DND-41 (cell line): ENCODE data around the gene CEP131.

Experiments used
- ATAC-seq: fragments of 200-7000 bp; cut with Tn5 transposase; 3 replicates; pipeline ENCODE4 v1.9.1; 2021; ENCODE audit warnings: low read depth; ENCODE audit not compliant: insufficient read depth
- DNase-seq: peaks from one replicate; pipeline ENCODE4 v3.0.0-alpha.2; 2020
- H2AFZ ChIP-seq: 2 replicates; pipeline ENCODE4 v1.6.0; 2012; ENCODE audit warnings: low read depth, low read length
- H3K27ac ChIP-seq: 2 replicates; pipeline ENCODE4 v1.5.1; 2012; ENCODE audit warnings: low read length, inconsistent platforms
- H3K27me3 ChIP-seq: fragments of 200-600 bp; sonication (generic); 2 replicates; pipeline ENCODE4 v1.6.0; 2012; ENCODE audit warnings: low read length, mild to moderate bottlenecking, inconsistent platforms; ENCODE audit not compliant: insufficient read depth, poor library complexity
- H3K36me3 ChIP-seq: 2 replicates; pipeline ENCODE4 v1.5.1; 2012; ENCODE audit warnings: low read length, inconsistent platforms; ENCODE audit not compliant: insufficient read depth
- H3K4me1 ChIP-seq: 2 replicates; pipeline ENCODE4 v1.5.1; 2012; ENCODE audit warnings: mild to moderate bottlenecking, low read length; ENCODE audit not compliant: insufficient read depth
- H3K4me2 ChIP-seq: 2 replicates; pipeline ENCODE4 v1.6.0; 2012; ENCODE audit warnings: mild to moderate bottlenecking, moderate library complexity, low read length, inconsistent platforms; ENCODE audit not compliant: insufficient read depth
- H3K4me3 ChIP-seq, 2 experiments: fragments of 200-600 bp in 1 of 2; shearing (Covaris generic) in 1 of 2; 2 replicates each; pipeline ENCODE4 v1.5.1; 2012 to 2016; ENCODE audit warnings: inconsistent platforms in 2 of 2, low read length in 2 of 2, mild to moderate bottlenecking in 2 of 2, low read depth in 1 of 2, moderate library complexity in 1 of 2
- H3K79me2 ChIP-seq: 2 replicates; pipeline ENCODE4 v1.6.0; 2012; ENCODE audit warnings: low read length, inconsistent platforms; ENCODE audit not compliant: insufficient read depth
- H3K9ac ChIP-seq: 2 replicates; pipeline ENCODE4 v1.6.0; 2012; ENCODE audit warnings: low read depth, mild to moderate bottlenecking, inconsistent platforms, low read length, moderate library complexity
- H3K9me3 ChIP-seq: 2 replicates; pipeline ENCODE4 v1.5.1; 2012; ENCODE audit warnings: low read length, moderate library complexity, mild to moderate bottlenecking, inconsistent platforms; ENCODE audit not compliant: insufficient read depth, severe bottlenecking
- H4K20me1 ChIP-seq: 2 replicates; pipeline ENCODE4 v1.6.0; 2012; ENCODE audit warnings: low read length; ENCODE audit not compliant: insufficient read depth
- EZH2 ChIP-seq: IDR thresholded peaks from 3 replicates; pipeline ENCODE4 v1.6.1; 2012; ENCODE audit warnings: borderline replicate concordance, low read depth, mild to moderate bottlenecking, moderate library complexity, low read length, inconsistent platforms; ENCODE audit not compliant: severe bottlenecking
- TF ChIP-seq, protein P1 (sequence below): IDR thresholded peaks from 2 replicates; pipeline ENCODE4 v1.5.1; 2012; ENCODE audit warnings: borderline replicate concordance, low read length, moderate library complexity, mild to moderate bottlenecking; ENCODE audit not compliant: poor library complexity, severe bottlenecking; ENCODE audit errors: extremely low read depth

The CEP131 gene

DNA sequence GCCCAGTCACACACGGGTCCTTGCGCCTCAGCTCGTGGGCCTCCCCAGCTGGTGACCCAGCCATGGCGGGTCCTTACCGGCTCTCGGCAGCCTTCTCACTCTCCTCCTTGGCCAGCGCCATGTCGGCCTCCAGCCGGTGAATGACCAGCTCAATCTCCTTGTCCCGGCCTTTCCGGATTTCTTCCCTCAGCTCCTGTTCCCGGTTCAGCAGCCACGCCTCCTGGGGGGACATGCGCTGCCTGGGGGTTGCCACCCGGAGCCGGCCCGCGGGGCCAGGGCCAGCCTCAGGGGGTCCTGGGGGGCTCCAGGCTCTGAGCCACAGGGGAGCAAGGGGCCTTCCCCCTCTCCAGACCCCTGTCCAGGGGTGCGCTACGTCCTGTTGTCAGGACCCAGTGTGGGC is 31.6 kb downstream of the CEP131 start:
- H3K9ac ChIP-seq = no peak overlapping the region
- H3K27me3 ChIP-seq = no peaks in the 10 kb centered on the region
- no peak overlapping the region for H3K4me2 ChIP-seq
- TF ChIP-seq EZH2 = no peak
- TF ChIP-seq, protein P1, sequence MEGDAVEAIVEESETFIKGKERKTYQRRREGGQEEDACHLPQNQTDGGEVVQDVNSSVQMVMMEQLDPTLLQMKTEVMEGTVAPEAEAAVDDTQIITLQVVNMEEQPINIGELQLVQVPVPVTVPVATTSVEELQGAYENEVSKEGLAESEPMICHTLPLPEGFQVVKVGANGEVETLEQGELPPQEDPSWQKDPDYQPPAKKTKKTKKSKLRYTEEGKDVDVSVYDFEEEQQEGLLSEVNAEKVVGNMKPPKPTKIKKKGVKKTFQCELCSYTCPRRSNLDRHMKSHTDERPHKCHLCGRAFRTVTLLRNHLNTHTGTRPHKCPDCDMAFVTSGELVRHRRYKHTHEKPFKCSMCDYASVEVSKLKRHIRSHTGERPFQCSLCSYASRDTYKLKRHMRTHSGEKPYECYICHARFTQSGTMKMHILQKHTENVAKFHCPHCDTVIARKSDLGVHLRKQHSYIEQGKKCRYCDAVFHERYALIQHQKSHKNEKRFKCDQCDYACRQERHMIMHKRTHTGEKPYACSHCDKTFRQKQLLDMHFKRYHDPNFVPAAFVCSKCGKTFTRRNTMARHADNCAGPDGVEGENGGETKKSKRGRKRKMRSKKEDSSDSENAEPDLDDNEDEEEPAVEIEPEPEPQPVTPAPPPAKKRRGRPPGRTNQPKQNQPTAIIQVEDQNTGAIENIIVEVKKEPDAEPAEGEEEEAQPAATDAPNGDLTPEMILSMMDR = no peak
- ATAC-seq (no peak), DNase-seq (no peak)
- no peak overlapping the region for H2AFZ ChIP-seq
- peaks cover 50% of the 10 kb centered on the region for H3K36me3 ChIP-seq
- H3K4me3 ChIP-seq = no peak overlapping the region
- no peaks in the 10 kb centered on the region for H3K79me2 ChIP-seq
- H4K20me1 ChIP-seq = no peaks in the 10 kb centered on the region; the same call in 1 of the 2 replicates
- no peaks in the 10 kb centered on the region for H3K4me1 ChIP-seq
- no peaks in the 10 kb centered on the region for H3K9me3 ChIP-seq
- H3K27ac ChIP-seq = no peak overlapping the region

DNA sequence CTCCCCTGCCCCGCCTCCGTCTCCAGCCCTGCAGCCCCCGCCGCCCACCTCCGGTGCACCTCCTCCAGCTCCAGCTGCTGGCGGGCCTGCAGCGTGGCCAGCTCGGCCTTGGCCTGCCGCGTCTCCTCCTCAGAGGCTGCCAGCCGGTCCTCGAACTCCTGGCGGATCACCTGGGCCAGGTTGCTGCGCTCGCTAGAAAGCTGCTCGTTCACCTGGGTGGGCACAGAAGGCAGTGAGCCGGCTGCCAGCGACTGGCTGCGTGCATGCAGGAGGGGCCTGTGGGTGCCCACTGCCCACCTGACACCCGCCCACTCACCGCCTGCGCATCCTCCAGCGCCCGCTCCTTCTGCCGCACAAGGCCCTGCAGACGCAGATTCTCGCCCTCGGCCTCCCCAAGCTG is 32.2 kb downstream of the CEP131 start:
- Histone ChIP-seq H3K4me3 (no peak overlapping the region), H3K27me3 (no peaks in the 10 kb centered on the region), H3K4me1 (no peaks in the 10 kb centered on the region), H4K20me1 (no peaks in the 10 kb centered on the region; the same call in 1 of the 2 replicates), H3K9ac (no peak overlapping the region), H3K36me3 (peaks cover 45% of the 10 kb centered on the region), H3K4me2 (no peak overlapping the region), H3K9me3 (no peaks in the 10 kb centered on the region), H3K27ac (no peak overlapping the region), H3K79me2 (no peaks in the 10 kb centered on the region), H2AFZ (no peak overlapping the region)
- no peak for ATAC-seq
- no peak for DNase-seq
- no peak for TF ChIP-seq EZH2
- TF ChIP-seq, protein P1 = no peak

DNA sequence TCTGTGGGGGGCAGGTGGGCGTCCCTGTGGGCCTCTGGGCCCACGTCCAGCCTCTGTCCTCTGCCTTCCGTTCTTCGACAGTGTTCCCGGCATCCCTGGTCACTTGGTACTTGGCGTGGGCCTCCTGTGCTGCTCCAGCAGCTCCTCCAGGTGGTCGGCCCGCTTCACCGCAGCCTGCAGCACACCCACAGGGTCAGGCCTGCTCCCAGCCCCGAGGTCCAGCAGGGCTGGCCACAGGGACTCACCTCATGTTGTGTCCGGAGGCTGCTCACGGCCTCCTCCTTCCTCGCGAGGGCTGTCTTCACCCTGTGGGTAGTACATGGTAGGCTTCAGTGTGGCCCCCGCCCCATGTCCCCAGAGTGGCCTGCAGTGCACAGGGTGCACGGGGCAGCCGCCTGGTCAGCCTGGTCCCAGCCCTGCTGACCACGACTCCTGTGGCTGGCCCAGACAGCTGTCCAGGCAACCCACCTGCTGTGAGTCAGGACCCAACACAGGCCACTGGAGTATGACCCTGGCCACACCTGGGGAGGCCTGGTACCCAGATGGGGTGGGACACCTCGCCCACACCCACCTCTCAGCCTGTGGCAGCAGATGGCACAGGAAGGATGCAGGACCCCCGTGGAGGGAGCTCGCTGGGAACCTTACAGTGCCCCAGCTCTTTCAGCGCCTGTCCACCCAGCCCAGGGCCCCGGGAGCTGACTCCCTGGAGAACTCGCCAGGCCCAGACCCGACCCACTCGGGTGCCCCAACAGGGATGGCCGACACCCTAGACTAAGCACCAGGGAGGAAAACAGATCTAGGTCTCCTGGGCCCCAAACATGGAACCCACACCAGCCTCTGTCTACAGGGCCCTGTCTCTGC is 32.9 kb downstream of the CEP131 start:
- Histone ChIP-seq H3K27me3 (no peaks in the 10 kb centered on the region), H3K4me3 (no peak overlapping the region), H4K20me1 (no peaks in the 10 kb centered on the region; the same call in 1 of the 2 replicates), H3K79me2 (no peaks in the 10 kb centered on the region), H3K9me3 (no peaks in the 10 kb centered on the region), H2AFZ (no peak overlapping the region), H3K27ac (no peak overlapping the region), H3K36me3 (peaks cover 38% of the 10 kb centered on the region), H3K4me2 (no peak overlapping the region), H3K4me1 (no peaks in the 10 kb centered on the region), H3K9ac (no peak overlapping the region)
- DNase-seq (no peak), ATAC-seq (no peak)
- no peak for TF ChIP-seq EZH2
- TF ChIP-seq, protein P1 = no peak
